GM12864 (cell line): ENCODE data around the gene NUDC.

ENCODE experiments used
- DNase-seq: peaks from one replicate; pipeline ENCODE4 v3.0.0-alpha.2; 2011; ENCODE audit warnings: low read depth
- H3K4me3 ChIP-seq: 2 replicates; pipeline ENCODE4 v1.5.1; 2011; ENCODE audit warnings: mild to moderate bottlenecking, low read depth, low read length, control low read depth
- CTCF ChIP-seq: IDR thresholded peaks from 2 replicates; pipeline ENCODE4 v1.5.1; 2011; ENCODE audit warnings: low read depth, mild to moderate bottlenecking, moderate library complexity, low read length, control low read depth, inconsistent platforms; ENCODE audit errors: missing control alignments

Gene NUDC

GRCh38 chr1:26900815-26901511 is 20.6 kb upstream of the NUDC start:
- DNase-seq = no peak
- peak overlapping the region; percentile 88 for H3K4me3 ChIP-seq
- no peak for TF ChIP-seq CTCF

GRCh38 chr1:26907071-26907917 is 14.2 kb upstream of the NUDC start:
- no peak overlapping the region for H3K4me3 ChIP-seq
- no peak for DNase-seq
- TF ChIP-seq CTCF = no peak

- TF ChIP-seq CTCF = no peak
- no peak for DNase-seq
- H3K4me3 ChIP-seq = no peak overlapping the region
Observed at GRCh38 chr1:26909951-26910342, 11.6 kb upstream of the NUDC start.

- no peak for DNase-seq
- H3K4me3 ChIP-seq = no peak overlapping the region
- TF ChIP-seq CTCF = no peak
Observed at GRCh38 chr1:26910343-26911160, 11.0 kb upstream of the NUDC start.

- TF ChIP-seq CTCF = no peak
- DNase-seq = no peak
Observed at GRCh38 chr1:26911399-26912146, 10.0 kb upstream of the NUDC start.

GRCh38 chr1:26912147-26912490 is 9.4 kb upstream of the NUDC start:
- no peak for TF ChIP-seq CTCF
- no peak for DNase-seq
- H3K4me3 ChIP-seq = no peak overlapping the region

More at GRCh38 chr1:26911399-26912146, 10.0 kb upstream of the NUDC start:
- H3K4me3 ChIP-seq = no peak overlapping the region
